HL-60 (cell line): ENCODE data around the gene TAL2.

Experiments used
- DNase-seq, 2 experiments: peaks; one replicate each; pipeline ENCODE4 v3.0.0-alpha.2; 2010 to 2020; ENCODE audit warnings: low read depth in 1 of 2, low spot score in 1 of 2
- H3K27ac ChIP-seq: fragments of 250-450 bp; sonication (Bioruptor Pico); replicated peaks from 2 replicates; pipeline ENCODE4 v1.5.1; 2020; ENCODE audit warnings: mild to moderate bottlenecking, moderate library complexity
- H3K27me3 ChIP-seq: fragments of 250-450 bp; sonication (Bioruptor Pico); 2 replicates; pipeline ENCODE4 v1.5.1; 2021; ENCODE audit warnings: mild to moderate bottlenecking, moderate library complexity; ENCODE audit not compliant: insufficient read depth, poor library complexity, severe bottlenecking
- H3K4me3 ChIP-seq: replicated peaks from 2 replicates; pipeline ENCODE4 v1.5.1; 2011; ENCODE audit warnings: mild to moderate bottlenecking, control low read depth, low read length; ENCODE audit not compliant: insufficient read depth
- CTCF ChIP-seq: IDR thresholded peaks from one replicate; pipeline ENCODE4 v1.5.1; 2011; ENCODE audit warnings: low read length, control low read depth, inconsistent platforms; ENCODE audit not compliant: insufficient read depth
- GABPA ChIP-seq: IDR thresholded peaks from 2 replicates; pipeline ENCODE4 v1.6.1; 2012; ENCODE audit warnings: low read depth
- POLR2AphosphoS5 ChIP-seq: IDR thresholded peaks from 2 replicates; pipeline ENCODE4 v1.6.1; 2012; ENCODE audit warnings: low read depth
- REST ChIP-seq: IDR thresholded peaks from 2 replicates; pipeline ENCODE4 v1.6.1; 2012; ENCODE audit warnings: low read depth; ENCODE audit not compliant: insufficient replicate concordance
- SPI1 ChIP-seq: IDR thresholded peaks from 2 replicates; pipeline ENCODE4 v1.6.1; 2012; ENCODE audit warnings: low read depth, mild to moderate bottlenecking, borderline replicate concordance

The TAL2 gene

GRCh38 chr9:105646879-105647594, 15.2 kb upstream of the TAL2 start:
- no peak overlapping the region for H3K27ac ChIP-seq
- H3K27me3 ChIP-seq: no peaks in the 10 kb centered on the region
- TF ChIP-seq GABPA: no peak
- TF ChIP-seq CTCF: no peak
- TF ChIP-seq POLR2AphosphoS5: no peak
- no peak for TF ChIP-seq SPI1
- no peak for TF ChIP-seq REST
- no peak for DNase-seq
- H3K4me3 ChIP-seq: no peak overlapping the region

DNA sequence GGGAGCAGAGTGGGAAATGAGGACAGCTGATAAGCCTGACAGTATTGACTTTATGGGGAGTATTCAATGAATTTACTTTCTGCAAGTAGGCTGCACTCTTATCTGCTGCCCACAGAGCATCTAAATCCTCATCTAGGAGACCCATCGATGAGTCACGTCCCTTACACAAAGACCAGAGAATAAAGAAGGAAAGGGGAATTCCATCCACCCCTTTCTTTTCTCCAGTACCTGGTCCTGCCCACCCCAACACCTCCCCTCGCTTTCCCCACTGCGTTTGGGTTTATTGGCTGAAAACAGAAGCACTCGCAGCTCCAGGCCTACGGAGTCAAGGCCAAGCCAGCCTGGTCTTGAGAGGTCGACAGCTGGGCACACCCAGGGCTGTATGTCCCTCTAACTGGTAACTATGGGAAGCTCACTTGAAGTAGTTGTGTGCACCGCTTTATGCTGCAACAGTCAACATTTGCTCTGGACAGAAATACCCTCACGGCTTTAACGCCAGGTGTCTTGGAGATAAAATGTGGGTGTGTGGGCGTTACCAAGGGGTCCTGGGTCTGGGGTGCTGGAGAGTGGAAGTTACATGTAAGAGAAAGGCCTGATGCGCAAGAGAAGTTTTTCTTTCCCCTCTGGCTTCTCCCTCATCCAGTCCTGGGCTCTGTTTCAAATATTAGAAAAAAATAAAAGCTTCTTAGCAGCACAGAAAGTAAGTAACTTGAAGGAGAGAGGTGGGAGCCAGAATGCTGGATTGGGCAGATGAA, 14.5 kb upstream of the TAL2 start:
- no peaks in the 10 kb centered on the region for H3K27me3 ChIP-seq
- H3K27ac ChIP-seq: no peak overlapping the region
- no peak for TF ChIP-seq POLR2AphosphoS5
- TF ChIP-seq GABPA: no peak
- no peak for TF ChIP-seq SPI1
- no peak for TF ChIP-seq CTCF
- TF ChIP-seq REST: no peak
- H3K4me3 ChIP-seq: no peak overlapping the region
- no peak for DNase-seq

DNA sequence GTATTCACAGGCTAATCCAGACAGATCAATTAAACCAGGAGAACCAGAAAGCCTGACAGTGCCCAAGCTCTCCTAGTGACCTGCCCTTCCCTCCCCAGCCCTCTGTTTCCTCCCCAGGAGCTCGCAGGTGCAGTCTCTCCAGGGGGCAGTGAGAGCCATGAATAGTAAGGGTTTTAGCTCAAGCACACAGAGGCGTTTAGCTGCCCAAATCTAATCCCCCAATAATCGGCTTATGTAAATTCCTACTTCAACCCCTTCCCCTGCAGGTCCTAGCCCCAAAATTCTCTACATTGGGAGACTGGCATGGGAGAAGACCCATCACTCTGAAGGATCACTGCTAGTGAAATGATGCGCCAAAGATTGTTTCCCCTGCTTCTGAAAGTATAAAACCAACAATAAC, 10.5 kb upstream of the TAL2 start:
- no peak for DNase-seq
- no peak overlapping the region for H3K27ac ChIP-seq
- no peak overlapping the region for H3K4me3 ChIP-seq
- no peaks in the 10 kb centered on the region for H3K27me3 ChIP-seq
- no peak for TF ChIP-seq GABPA
- TF ChIP-seq CTCF: no peak
- TF ChIP-seq SPI1: no peak
